Epithelial cell of esophagus (primary cell): ENCODE results near the gene PROM1.
A peak's percentile ranks its signal among the peaks of the same experiment; 100 is the strongest.

Experiments
- DNase-seq: peaks from one replicate; pipeline ENCODE4 v3.0.0; 2010; ENCODE audit warnings: low read depth
- H3K4me3 ChIP-seq: 2 replicates; pipeline ENCODE4 v1.5.1; 2011; ENCODE audit warnings: mild to moderate bottlenecking, low read length, control low read depth
- CTCF ChIP-seq: IDR thresholded peaks from 2 replicates; pipeline ENCODE4 v1.5.1; 2011; ENCODE audit warnings: low read depth, mild to moderate bottlenecking, low read length, control low read depth, inconsistent platforms; ENCODE audit not compliant: insufficient read depth; ENCODE audit errors: missing control alignments

The PROM1 gene

DNA sequence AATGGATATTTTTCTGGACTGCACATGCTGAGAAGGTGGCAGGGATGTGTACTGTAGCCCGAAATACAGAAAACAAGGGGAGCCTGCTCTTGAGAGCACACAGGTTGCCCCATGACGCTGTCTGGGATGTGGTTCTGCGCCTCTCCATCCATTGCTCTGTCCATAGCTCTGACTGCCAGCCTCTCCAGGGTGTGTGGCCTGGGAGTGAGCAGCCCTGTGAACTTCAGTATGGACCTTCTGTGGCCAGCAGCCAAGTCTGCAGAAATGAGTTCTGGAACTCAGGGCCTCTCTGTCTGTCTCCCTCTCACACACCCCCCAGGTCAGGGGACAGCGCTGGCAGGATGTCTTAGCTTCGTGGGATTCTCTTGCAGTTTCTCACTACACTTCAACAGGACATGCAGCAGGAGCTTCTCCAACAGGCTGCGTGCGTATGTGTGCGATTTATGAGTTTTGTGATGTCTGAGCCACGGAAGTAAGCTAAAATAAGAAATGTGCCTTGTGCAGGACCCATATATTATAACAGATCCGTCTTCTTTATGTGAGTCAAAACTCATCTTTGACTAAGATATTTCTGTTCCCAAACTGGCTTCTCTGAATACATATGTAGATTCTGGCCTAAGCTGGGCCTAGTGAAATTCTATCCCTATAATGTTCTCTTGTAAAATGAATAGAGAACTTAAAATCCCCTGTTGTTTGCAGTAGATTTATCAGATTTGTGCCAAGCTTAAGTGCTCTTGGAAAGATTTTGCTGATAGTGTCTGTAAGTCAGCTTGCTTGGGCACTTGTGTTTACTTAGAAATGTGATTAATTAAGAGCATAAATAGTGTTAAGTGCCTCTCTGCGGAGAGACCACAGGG lies 40.0 kb downstream of the PROM1 start:
- no peak for DNase-seq
- no peak for TF ChIP-seq CTCF

GRCh38 chr4:16039139-16039538 lies 44.7 kb downstream of the PROM1 start:
- no peak for DNase-seq
- no peak for TF ChIP-seq CTCF
- no peak overlapping the region for H3K4me3 ChIP-seq

More for the DNA sequence above, 40.0 kb downstream of the PROM1 start:
- H3K4me3 ChIP-seq, result no peak overlapping the region

DNA sequence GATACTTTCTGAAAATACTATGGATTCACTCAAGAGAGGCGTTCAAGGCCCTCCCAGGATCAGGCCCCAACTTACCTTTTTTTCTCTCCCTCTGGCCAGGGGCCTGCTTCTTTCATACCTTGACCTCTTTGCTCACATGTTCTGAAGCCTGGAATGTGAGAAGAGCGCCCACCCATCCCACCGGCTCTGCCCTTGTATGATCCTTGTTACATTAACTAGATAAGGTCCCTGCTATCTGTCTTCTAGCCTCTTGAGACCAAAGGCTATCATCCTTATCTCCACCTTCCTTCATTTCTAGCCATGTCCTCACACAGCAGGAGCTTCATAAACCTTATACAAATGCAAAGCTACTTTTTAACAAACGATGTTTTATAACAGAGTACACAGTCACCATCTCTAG lies 45.9 kb downstream of the PROM1 start:
- TF ChIP-seq CTCF, result no peak
- no peak for DNase-seq
- H3K4me3 ChIP-seq, result no peak overlapping the region

- H3K4me3 ChIP-seq, result no peak overlapping the region
- no peak for TF ChIP-seq CTCF
- no peak for DNase-seq
Observed at GRCh38 chr4:16035843-16036242, 48.0 kb downstream of the PROM1 start.

DNA sequence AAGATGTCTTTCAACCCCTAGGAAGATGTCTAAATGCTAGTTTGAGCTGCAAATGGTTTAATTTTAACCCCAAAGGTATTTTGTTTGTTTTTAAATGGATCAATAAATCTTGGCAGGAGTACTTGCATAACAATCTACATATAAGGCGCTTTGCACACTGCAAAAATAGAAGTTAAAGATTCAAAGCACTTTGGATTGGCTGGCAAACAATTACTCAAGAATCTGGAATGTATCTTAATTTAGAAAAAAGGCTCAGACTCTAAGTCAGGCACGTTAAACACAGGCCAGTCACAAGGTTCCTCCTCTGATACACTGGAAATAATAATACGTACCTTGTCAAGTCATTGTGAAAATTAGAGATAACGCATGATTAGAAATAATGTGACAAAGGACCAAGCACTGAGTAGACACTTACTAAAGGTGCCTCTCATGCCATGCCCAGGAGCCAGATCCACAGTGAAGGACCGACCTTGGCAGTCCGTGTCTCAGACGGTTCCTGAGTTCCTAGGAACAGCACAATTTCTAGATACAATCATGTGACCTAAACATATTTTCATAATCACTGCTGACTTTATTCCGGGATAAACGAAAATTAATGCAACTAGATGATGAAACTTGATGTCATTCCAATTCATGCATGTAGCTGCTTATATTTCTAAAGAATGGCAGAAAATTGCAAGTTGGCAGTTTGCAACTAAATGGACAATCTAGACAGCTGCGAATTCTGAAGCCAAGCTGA lies 49.6 kb downstream of the PROM1 start:
- DNase-seq, result peak; percentile 36
- TF ChIP-seq CTCF, result no peak

GRCh38 chr4:16032396-16032770 lies 51.4 kb downstream of the PROM1 start:
- H3K4me3 ChIP-seq, result no peak overlapping the region
- TF ChIP-seq CTCF, result no peak
- no peak for DNase-seq

More for the DNA sequence above, 49.6 kb downstream of the PROM1 start:
- H3K4me3 ChIP-seq, result no peak overlapping the region
